Measurements from ENCODE around the gene PRKCA. TPM values are rescaled to one million over a fixed set of nuclear protein-coding genes. Genes with fewer than 3 reads are reported as not detected.

PRKCA gene
- total and polyA plus RNA-seq, 10 of the 15 experiments (the other 5 are each of a cell fraction or from before 2014, with no cell fraction given) = 0.11 to 14.6 (median 0.72) TPM

- Histone ChIP-seq H3K4me1 (ENCODE audit: control insufficient read depth, insufficient read depth, low read length) (peaks cover 26% of the 10 kb centered on the region), H3K36me3 (ENCODE audit: control insufficient read depth in 2 of 2, insufficient read depth in 2 of 2, low read length in 1 of 2) (no peaks in the 10 kb centered on the region), H3K4me3 (no peak overlapping the region), H3K9ac (ENCODE audit: control insufficient read depth, insufficient read depth, low read length) (no peak overlapping the region), H3K9me3 (replicated peaks; ENCODE audit: control insufficient read depth, insufficient read depth, low read length) (no peaks in the 10 kb centered on the region), H2AFZ (ENCODE audit: control insufficient read depth, low read depth, low read length) (no peak overlapping the region), H3K27me3 (replicated peaks in 1 of 2; ENCODE audit: control insufficient read depth in 2 of 2, insufficient read depth in 2 of 2, low read length in 1 of 2) (no peaks in the 10 kb centered on the region), H3K27ac (ENCODE audit: control insufficient read depth, insufficient read depth) (no peak overlapping the region), H3K4me2 (ENCODE audit: control insufficient read depth, insufficient read depth) (no peak overlapping the region), H4K20me1 (ENCODE audit: control insufficient read depth, insufficient read depth) (no peaks in the 10 kb centered on the region), H3K79me2 (ENCODE audit: control insufficient read depth, insufficient read depth, low read length) (no peaks in the 10 kb centered on the region)
- intact Hi-C loops (cut with micrococcal nuclease; ENCODE audit: unreplicated experiment) (loop anchor here (2.0 to 10.0 kb wide), 5 partner anchors 367 to 859 kb away; partner anchors contain the start of gene PITPNC1), in situ Hi-C loops (cut with MboI) (loop anchor here (5.0 to 25.0 kb wide), 4 partner anchors 192 to 922 kb away; no protein-coding TSS in a partner anchor)
- SMC1A ChIA-PET (ENCODE audit: uncharacterized antibody, unreplicated experiment) = interaction anchor here (0.6 to 4.5 kb wide), 9 partner anchors 11 to 460 kb away, joined by 3 to 53 read pairs (median 5); no protein-coding TSS in a partner anchor
- CTCF ChIA-PET = interaction anchor here (0.7 to 5.8 kb wide), 13 partner anchors 11 to 461 kb away, joined by 3 to 56 read pairs (median 9); no protein-coding TSS in a partner anchor
- peak; percentile 34 for ATAC-seq
- RAD21 ChIA-PET (ENCODE audit: unreplicated experiment) = interaction anchor here (1.3 to 2.6 kb wide), 5 partner anchors 11 to 460 kb away, joined by 3 to 69 read pairs (median 8); no protein-coding TSS in a partner anchor
- peak; percentile 87 for FAIRE-seq
- DNase-seq (ENCODE audit: low read depth, low spot score) = peak; percentile 53
- 0% methylated on average over 3 of the region's 3 CpGs for WGBS (ENCODE audit: insufficient coverage, insufficient replicate concordance, low lambda C conversion rate, missing lambda C conversion rate)
- POLR2A ChIA-PET = no interaction called here
- BruUV-seq (replicated peaks) = no TSS peak
- TF ChIP-seq ESRRA (IDR thresholded peaks at IDR 0.05; ENCODE audit: low read length) = no peak
- TF ChIP-seq, protein P1, sequence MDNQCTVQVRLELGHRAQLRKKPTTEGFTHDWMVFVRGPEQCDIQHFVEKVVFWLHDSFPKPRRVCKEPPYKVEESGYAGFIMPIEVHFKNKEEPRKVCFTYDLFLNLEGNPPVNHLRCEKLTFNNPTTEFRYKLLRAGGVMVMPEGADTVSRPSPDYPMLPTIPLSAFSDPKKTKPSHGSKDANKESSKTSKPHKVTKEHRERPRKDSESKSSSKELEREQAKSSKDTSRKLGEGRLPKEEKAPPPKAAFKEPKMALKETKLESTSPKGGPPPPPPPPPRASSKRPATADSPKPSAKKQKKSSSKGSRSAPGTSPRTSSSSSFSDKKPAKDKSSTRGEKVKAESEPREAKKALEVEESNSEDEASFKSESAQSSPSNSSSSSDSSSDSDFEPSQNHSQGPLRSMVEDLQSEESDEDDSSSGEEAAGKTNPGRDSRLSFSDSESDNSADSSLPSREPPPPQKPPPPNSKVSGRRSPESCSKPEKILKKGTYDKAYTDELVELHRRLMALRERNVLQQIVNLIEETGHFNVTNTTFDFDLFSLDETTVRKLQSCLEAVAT (IDR thresholded peaks at IDR 0.05) = peak; percentile 46
- TF ChIP-seq TCF3 (IDR thresholded peaks at IDR 0.05; ENCODE audit: borderline replicate concordance, insufficient read depth, low read depth, low read length) = no peak
- TF ChIP-seq SREBF2 (IDR thresholded peaks at IDR 0.05; ENCODE audit: low read length) = no peak
- TF ChIP-seq MTA2 (IDR thresholded peaks at IDR 0.05; ENCODE audit: low read depth) = no peak
- TF ChIP-seq, protein P2, sequence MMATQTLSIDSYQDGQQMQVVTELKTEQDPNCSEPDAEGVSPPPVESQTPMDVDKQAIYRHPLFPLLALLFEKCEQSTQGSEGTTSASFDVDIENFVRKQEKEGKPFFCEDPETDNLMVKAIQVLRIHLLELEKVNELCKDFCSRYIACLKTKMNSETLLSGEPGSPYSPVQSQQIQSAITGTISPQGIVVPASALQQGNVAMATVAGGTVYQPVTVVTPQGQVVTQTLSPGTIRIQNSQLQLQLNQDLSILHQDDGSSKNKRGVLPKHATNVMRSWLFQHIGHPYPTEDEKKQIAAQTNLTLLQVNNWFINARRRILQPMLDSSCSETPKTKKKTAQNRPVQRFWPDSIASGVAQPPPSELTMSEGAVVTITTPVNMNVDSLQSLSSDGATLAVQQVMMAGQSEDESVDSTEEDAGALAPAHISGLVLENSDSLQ (IDR thresholded peaks at IDR 0.05) = peak; percentile 37; the same call in 1 of the 2 replicates
- no peak for TF ChIP-seq NRF1 (conservative IDR thresholded peaks at IDR 0.05; ENCODE audit: low read depth, low read length)
- TF ChIP-seq NFXL1 (IDR thresholded peaks at IDR 0.05; ENCODE audit: borderline replicate concordance) = no peak
- TF ChIP-seq TCF12 (IDR thresholded peaks at IDR 0.05; ENCODE audit: low read depth, low read length) = 0 out of 2 replicates have a peak, but pooled peaks have one; percentile 45
- peak; percentile 76 for TF ChIP-seq YY1 (IDR thresholded peaks at IDR 0.05; ENCODE audit: low read depth, low read length)
- no peak for TF ChIP-seq FOXM1 (IDR thresholded peaks at IDR 0.05; ENCODE audit: low read depth, low read length)
- TF ChIP-seq JUND (IDR thresholded peaks at IDR 0.05; ENCODE audit: low read depth, low read length) = 0 out of 2 replicates have a peak, but pooled peaks have one; percentile 19
- no peak for TF ChIP-seq CHD4 (IDR thresholded peaks at IDR 0.05)
- no peak for TF ChIP-seq ZNF622 (IDR thresholded peaks at IDR 0.05)
- TF ChIP-seq, protein P3, sequence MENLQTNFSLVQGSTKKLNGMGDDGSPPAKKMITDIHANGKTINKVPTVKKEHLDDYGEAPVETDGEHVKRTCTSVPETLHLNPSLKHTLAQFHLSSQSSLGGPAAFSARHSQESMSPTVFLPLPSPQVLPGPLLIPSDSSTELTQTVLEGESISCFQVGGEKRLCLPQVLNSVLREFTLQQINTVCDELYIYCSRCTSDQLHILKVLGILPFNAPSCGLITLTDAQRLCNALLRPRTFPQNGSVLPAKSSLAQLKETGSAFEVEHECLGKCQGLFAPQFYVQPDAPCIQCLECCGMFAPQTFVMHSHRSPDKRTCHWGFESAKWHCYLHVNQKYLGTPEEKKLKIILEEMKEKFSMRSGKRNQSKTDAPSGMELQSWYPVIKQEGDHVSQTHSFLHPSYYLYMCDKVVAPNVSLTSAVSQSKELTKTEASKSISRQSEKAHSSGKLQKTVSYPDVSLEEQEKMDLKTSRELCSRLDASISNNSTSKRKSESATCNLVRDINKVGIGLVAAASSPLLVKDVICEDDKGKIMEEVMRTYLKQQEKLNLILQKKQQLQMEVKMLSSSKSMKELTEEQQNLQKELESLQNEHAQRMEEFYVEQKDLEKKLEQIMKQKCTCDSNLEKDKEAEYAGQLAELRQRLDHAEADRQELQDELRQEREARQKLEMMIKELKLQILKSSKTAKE (IDR thresholded peaks at IDR 0.05; ENCODE audit: low read depth, poor library complexity, severe bottlenecking) = peak; percentile 59
- no peak for TF ChIP-seq GATAD2B (conservative IDR thresholded peaks at IDR 0.05; ENCODE audit: low read depth)
- peak; percentile 55; the same call in 1 of the 3 replicates for TF ChIP-seq POU2F2 (IDR thresholded peaks at IDR 0.05; ENCODE audit: borderline replicate concordance, low read depth, low read length)
- no peak for TF ChIP-seq CHD2 (IDR thresholded peaks at IDR 0.05; ENCODE audit: borderline replicate concordance, low read depth, low read length)
- 0 out of 2 replicates have a peak, but pooled peaks have one; percentile 35 for TF ChIP-seq SMARCA5 (IDR thresholded peaks at IDR 0.05)
- peak; percentile 78 for TF ChIP-seq SMC3 (IDR thresholded peaks at IDR 0.05; ENCODE audit: borderline replicate concordance, low read length)
- TF ChIP-seq SUZ12 (IDR thresholded peaks at IDR 0.05; ENCODE audit: unreplicated experiment) = no peak
- no peak for TF ChIP-seq SREBF1 (IDR thresholded peaks at IDR 0.05; ENCODE audit: low read length)
- TF ChIP-seq BRCA1 (IDR thresholded peaks at IDR 0.05; ENCODE audit: low read depth, low read length) = no peak
These were observed 413.3 kb downstream of the PRKCA start for GRCh38 chr17:66715745-66716156.

Data from GM12878 (cell line).